GM19468 (cell line): ENCODE data around the gene PPARGC1A.

Experiments used
- ATAC-seq: cut with Tn5 transposase; IDR thresholded peaks from one replicate; pipeline ENCODE4 v1.9.1; 2021; ENCODE audit warnings: mild to moderate bottlenecking, moderate library complexity, moderate number of reproducible peaks; ENCODE audit not compliant: unreplicated experiment; ENCODE audit errors: extremely low read depth

The PPARGC1A gene

GRCh38 chr4:23889814-23890341 is at the start of gene PPARGC1A:
Gene PPARGC1A, minus strand, starts transcription at chr4:23890047. Its CDS starts 90 bp downstream, at chr4:23889957.
- no peak for ATAC-seq

- no peak for ATAC-seq
Measured at GRCh38 chr4:23938796-23939195, 48.9 kb upstream of the PPARGC1A start.

GRCh38 chr4:23937173-23937572 is 47.3 kb upstream of the PPARGC1A start:
- no peak for ATAC-seq

GRCh38 chr4:23934915-23935314 is 45.1 kb upstream of the PPARGC1A start:
- ATAC-seq, result no peak

GRCh38 chr4:23934223-23934622 is 44.4 kb upstream of the PPARGC1A start:
- ATAC-seq, result no peak

GRCh38 chr4:23932901-23933308 is 43.1 kb upstream of the PPARGC1A start:
- ATAC-seq, result no peak

GRCh38 chr4:23932186-23932585 is 42.3 kb upstream of the PPARGC1A start:
- ATAC-seq, result no peak

- no peak for ATAC-seq
Measured at GRCh38 chr4:23931489-23931830, 41.6 kb upstream of the PPARGC1A start.

- no peak for ATAC-seq
Measured at GRCh38 chr4:23930750-23931488, 41.1 kb upstream of the PPARGC1A start.

- no peak for ATAC-seq
Measured at GRCh38 chr4:23929248-23929647, 39.4 kb upstream of the PPARGC1A start.

- ATAC-seq, result no peak
Measured at GRCh38 chr4:23924556-23924955, 34.7 kb upstream of the PPARGC1A start.

- ATAC-seq, result no peak
Measured at GRCh38 chr4:23923840-23924239, 34.0 kb upstream of the PPARGC1A start.

GRCh38 chr4:23923141-23923540 is 33.3 kb upstream of the PPARGC1A start:
- no peak for ATAC-seq

- ATAC-seq, result no peak
Measured at GRCh38 chr4:23922541-23923111, 32.8 kb upstream of the PPARGC1A start.

- no peak for ATAC-seq
Measured at GRCh38 chr4:23922013-23922412, 32.2 kb upstream of the PPARGC1A start.

- ATAC-seq, result no peak
Measured at GRCh38 chr4:23921447-23921845, 31.6 kb upstream of the PPARGC1A start.

GRCh38 chr4:23920716-23921446 is 31.0 kb upstream of the PPARGC1A start:
- no peak for ATAC-seq

GRCh38 chr4:23920296-23920695 is 30.4 kb upstream of the PPARGC1A start:
- no peak for ATAC-seq

GRCh38 chr4:23916282-23916681 is 26.4 kb upstream of the PPARGC1A start:
- ATAC-seq, result no peak

- no peak for ATAC-seq
Measured at GRCh38 chr4:23915459-23916132, 25.7 kb upstream of the PPARGC1A start.
